Ovary (tissue), 9 donors: ENCODE results near the gene MCCC1. TPM values are rescaled to one million over a fixed set of nuclear protein-coding genes. Genes with fewer than 3 reads are reported as not detected.

Experiments used
- DNase-seq, 5 donors: peaks; one replicate each; pipeline ENCODE4 v3.0.0-alpha.2; 2019 to 2020
- H3K27ac ChIP-seq, 2 donors: fragments of 200-600 bp; one replicate each; pipeline versions ENCODE4 v1.5.1 to v1.8.0; 2019 to 2022
- H3K27me3 ChIP-seq: fragments of 200-600 bp; one replicate; pipeline ENCODE4 v1.8.0; 2022
- H3K36me3 ChIP-seq: fragments of 200-600 bp; sonication (generic); one replicate; pipeline ENCODE4 v1.5.1; 2019
- H3K4me1 ChIP-seq: one replicate; pipeline ENCODE4 v1.8.1; 2013; ENCODE audit warnings: mild to moderate bottlenecking, moderate library complexity; ENCODE audit not compliant: insufficient read depth
- H3K4me3 ChIP-seq: fragments of 200-600 bp; sonication (generic); one replicate; pipeline ENCODE4 v1.5.1; 2017
- H3K9me3 ChIP-seq, 2 donors: fragments of 200-600 bp in 1 of 2; sonication (generic) in 1 of 2; one replicate each; pipeline versions ENCODE4 v1.5.1 to v1.8.1; 2013 to 2019; ENCODE audit warnings: mild to moderate bottlenecking in 1 of 2, moderate library complexity in 1 of 2
- EP300 ChIP-seq: sonication (generic); formaldehyde crosslinking; IDR thresholded peaks from one replicate; pipeline ENCODE4 v1.6.1; 2017; ENCODE audit warnings: antibody characterized with exemption
- POLR2A ChIP-seq: fragments of 450-650 bp; IDR thresholded peaks from one replicate; pipeline ENCODE4 v1.6.1; 2017; ENCODE audit warnings: antibody characterized with exemption, mild to moderate bottlenecking, moderate library complexity
- WGBS, 3 donors: extraction: QIAGEN DNeasy Blood & Tissue Kit in 1 of 3; methylation state at CpG; one replicate each; pipeline versions ENCODE4 v1.1.5 to v1.1.7; 2013 to 2017; 5-methylcytosine and 5-hydroxymethylcytosine counted together
- intact Hi-C, 4 donors: fragments of 100-400 bp; cut with DNase I; formaldehyde crosslinking; loops; one replicate each; pipeline versions ENCODE4 v1.11.0 to v1.15.1; 2022 to 2023
- polyA plus RNA-seq, 2 donors: library from polyadenylated mRNA; stranded (reverse); fragments of 200-250 nt in 1 of 2; fragments of 350-450 nt in 1 of 2; fragmentation: Illumina TruSeq in 1 of 2; extraction: RNeasy Lipid Tissue Mini Kit (QIAGEN cat#74804) in 1 of 2; gene quantifications; one replicate each; pipeline ENCODE4 v1.2.3, GENCODE V29; 2013 to 2014
- total RNA-seq, 7 donors: library from RNA; depleted of rRNA in 2 of 7; stranded (reverse); fragments of >200 nt in 2 of 7; fragmentation: NEBNext Ultra II Directional in 3 of 7; extraction: Animal tissue kit (Norgen Biotek cat#: 25700) in 3 of 7; gene quantifications; one replicate each; pipeline versions ENCODE4 v1.1.0 to v1.2.4, GENCODE V29; 2016 to 2023
- TF ChIP-seq, protein P1 (sequence below), 3 donors: fragments of 450-650 bp in 2 of 3; fragments of 200-600 bp in 1 of 3; IDR thresholded peaks; one replicate each; pipeline versions ENCODE4 v1.5.1 to v1.8.0; 2016 to 2022; ENCODE audit warnings: antibody characterized with exemption in 3 of 3, mild to moderate bottlenecking in 1 of 3
- donor health status: DM: no; HTN: no; CAD: no; lungs with moderate emphysema.
- donor health status: DM: no; HTN: no; CAD: no.
- donor health status: Bipolar disorder and iron deficiency.
- donor health status: DM: yes; HTN: yes; CAD: no.
- donor health status: DM: no; HTN: no; CAD: no.
- donor health status: DM: yes; HTN: yes; CAD: no.

The MCCC1 gene
- total and polyA plus RNA-seq, 9 donors = 21.7 to 32.8 (median 28.5) TPM

DNA sequence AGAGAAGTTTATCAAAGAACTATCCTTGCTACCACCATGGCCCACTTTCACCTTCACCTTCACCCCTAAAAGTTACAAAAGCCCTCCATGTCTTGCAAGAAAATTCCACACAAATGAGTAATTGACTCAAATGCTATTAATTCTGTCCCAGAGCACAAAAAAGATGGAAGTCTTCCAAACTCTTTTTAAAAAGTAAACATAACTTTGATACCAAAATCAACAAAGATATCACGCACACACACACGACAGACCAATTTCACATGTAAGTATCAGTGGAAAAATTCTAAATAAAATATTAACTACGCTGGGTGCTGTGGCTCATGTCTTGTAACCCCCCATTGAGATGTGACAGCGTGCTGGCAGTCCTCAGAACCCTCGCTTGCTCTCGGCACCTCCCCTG is 1.1 kb upstream of the MCCC1 start:
- H3K4me3 ChIP-seq = no peak overlapping the region
- H3K9me3 ChIP-seq = no peaks in the 10 kb centered on the region
- peaks cover 6% of the 10 kb centered on the region for H3K4me1 ChIP-seq
- TF ChIP-seq POLR2A = no peak
- TF ChIP-seq, protein P1, sequence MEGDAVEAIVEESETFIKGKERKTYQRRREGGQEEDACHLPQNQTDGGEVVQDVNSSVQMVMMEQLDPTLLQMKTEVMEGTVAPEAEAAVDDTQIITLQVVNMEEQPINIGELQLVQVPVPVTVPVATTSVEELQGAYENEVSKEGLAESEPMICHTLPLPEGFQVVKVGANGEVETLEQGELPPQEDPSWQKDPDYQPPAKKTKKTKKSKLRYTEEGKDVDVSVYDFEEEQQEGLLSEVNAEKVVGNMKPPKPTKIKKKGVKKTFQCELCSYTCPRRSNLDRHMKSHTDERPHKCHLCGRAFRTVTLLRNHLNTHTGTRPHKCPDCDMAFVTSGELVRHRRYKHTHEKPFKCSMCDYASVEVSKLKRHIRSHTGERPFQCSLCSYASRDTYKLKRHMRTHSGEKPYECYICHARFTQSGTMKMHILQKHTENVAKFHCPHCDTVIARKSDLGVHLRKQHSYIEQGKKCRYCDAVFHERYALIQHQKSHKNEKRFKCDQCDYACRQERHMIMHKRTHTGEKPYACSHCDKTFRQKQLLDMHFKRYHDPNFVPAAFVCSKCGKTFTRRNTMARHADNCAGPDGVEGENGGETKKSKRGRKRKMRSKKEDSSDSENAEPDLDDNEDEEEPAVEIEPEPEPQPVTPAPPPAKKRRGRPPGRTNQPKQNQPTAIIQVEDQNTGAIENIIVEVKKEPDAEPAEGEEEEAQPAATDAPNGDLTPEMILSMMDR (IDR thresholded peaks at IDR 0.05) = no peak
- no peak for TF ChIP-seq EP300
- H3K36me3 ChIP-seq = no peaks in the 10 kb centered on the region
- peak overlapping the region in 1 of 2 donors; percentile 81 for H3K27ac ChIP-seq
- intact Hi-C loops = no loop called here
- no peak for DNase-seq
- no peaks in the 10 kb centered on the region for H3K27me3 ChIP-seq
- 48 to 64% (median 59%) methylated on average over 6 of the region's 6 CpGs for WGBS, 3 donors

DNA sequence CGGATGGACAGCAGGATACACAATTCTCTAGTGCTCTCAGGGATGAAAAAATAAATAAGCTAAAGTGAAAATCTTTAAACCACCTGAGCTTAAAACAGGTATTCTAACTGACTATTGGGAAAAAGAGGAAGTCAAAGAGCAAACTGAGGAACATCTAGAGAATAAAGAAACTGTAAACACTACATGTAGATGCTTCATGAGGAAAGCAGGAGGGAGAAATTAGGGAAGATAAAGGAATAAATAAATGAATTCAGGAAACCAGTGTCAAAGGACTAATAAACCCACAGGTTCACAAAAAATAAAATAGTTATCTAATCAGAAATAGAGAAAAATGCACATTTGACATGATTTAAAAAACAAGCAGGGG is 525 bp upstream of the MCCC1 start:
- Histone ChIP-seq H3K27ac (peak overlapping the region in 1 of 2 donors; percentile 81), H3K4me3 (peak overlapping the region; percentile 92), H3K36me3 (no peaks in the 10 kb centered on the region), H3K4me1 (peaks cover 6% of the 10 kb centered on the region), H3K9me3 (no peaks in the 10 kb centered on the region), H3K27me3 (no peaks in the 10 kb centered on the region)
- TF ChIP-seq, protein P1 (IDR thresholded peaks at IDR 0.05) = no peak
- TF ChIP-seq POLR2A = no peak
- no peak for TF ChIP-seq EP300
- WGBS, 3 donors = 0 to 9% (median 3%) methylated on average over 1 of the region's 1 CpG
- DNase-seq = no peak
- intact Hi-C loops = no loop called here

- intact Hi-C loops = no loop called here
- WGBS, 3 donors = 3 to 6% (median 4%) methylated on average over 8 of the region's 8 CpGs
Observed at GRCh38 chr3:183098536-183099025, 715 bp downstream of the MCCC1 start.

DNA sequence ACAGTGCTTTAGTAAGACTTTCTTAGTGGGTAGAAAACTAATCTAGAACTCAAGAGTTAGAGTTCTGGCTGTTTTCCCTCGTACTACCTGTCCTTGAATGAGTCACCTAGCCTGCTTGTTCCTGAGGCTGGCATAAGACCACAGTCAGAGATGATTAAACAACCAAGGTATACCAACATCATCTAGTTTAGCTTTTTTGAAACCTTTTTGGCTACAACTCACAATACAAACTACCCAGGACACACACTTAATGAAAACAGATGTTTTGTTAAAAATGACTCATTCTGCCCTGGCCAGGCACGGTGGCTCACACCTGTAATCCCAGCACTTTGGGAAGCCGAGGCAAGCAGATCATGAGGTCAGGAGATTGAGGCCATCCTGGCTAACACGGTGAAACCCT is 4.6 kb downstream of the MCCC1 start:
- whole genome bisulfite sequencing, 3 donors = 86 to 93% (median 88%) methylated on average over 4 of the region's 4 CpGs
- no peak overlapping the region for H3K27ac ChIP-seq
- TF ChIP-seq EP300 = no peak
- TF ChIP-seq, protein P1 (IDR thresholded peaks at IDR 0.05) = no peak
- TF ChIP-seq POLR2A = no peak
- H3K4me3 ChIP-seq = no peak overlapping the region
- H3K36me3 ChIP-seq = no peaks in the 10 kb centered on the region
- H3K4me1 ChIP-seq = peaks cover 6% of the 10 kb centered on the region
- no peaks in the 10 kb centered on the region for H3K27me3 ChIP-seq
- H3K9me3 ChIP-seq = no peaks in the 10 kb centered on the region
- DNase-seq = no peak
- intact Hi-C loops = no loop called here

More at GRCh38 chr3:183098536-183099025, 715 bp downstream of the MCCC1 start:
- Histone ChIP-seq H3K4me1 (peaks cover 6% of the 10 kb centered on the region), H3K36me3 (no peaks in the 10 kb centered on the region), H3K9me3 (no peaks in the 10 kb centered on the region), H3K27ac (peak overlapping the region; percentile 37 to 81), H3K4me3 (peak overlapping the region; percentile 92), H3K27me3 (no peaks in the 10 kb centered on the region)
- no peak for DNase-seq
- no peak for TF ChIP-seq POLR2A
- no peak for TF ChIP-seq EP300
- TF ChIP-seq, protein P1 (IDR thresholded peaks at IDR 0.05) = no peak
